Cardiac muscle cell (in vitro differentiated cells and primary cell): ENCODE data around the gene TPRG1L. TPM values are rescaled to one million over a fixed set of nuclear protein-coding genes. Genes with fewer than 3 reads are reported as not detected.

ENCODE experiments used
- DNase-seq, 2 donors: peaks; one replicate each; pipeline versions ENCODE4 v3.0.0 to v3.0.0-alpha.2; 2010 to 2017; ENCODE audit warnings: low read depth in 1 of 2, low spot score in 1 of 2
- H3K27ac ChIP-seq: fragments of 200-600 bp; sonication (generic); 2 replicates; pipeline ENCODE4 v1.5.1; 2016
- H3K27me3 ChIP-seq: fragments of 200-600 bp; sonication (generic); 2 replicates; pipeline ENCODE4 v1.6.0; 2016; ENCODE audit warnings: control low read depth
- H3K36me3 ChIP-seq: fragments of 200-600 bp; sonication (generic); 2 replicates; pipeline ENCODE4 v1.5.1; 2016; ENCODE audit warnings: control low read depth
- H3K4me1 ChIP-seq: fragments of 200-600 bp; sonication (generic); 2 replicates; pipeline ENCODE4 v1.8.1; 2017; ENCODE audit warnings: low read depth, mild to moderate bottlenecking, mixed run types
- H3K4me3 ChIP-seq: fragments of 200-600 bp; sonication (generic); 2 replicates; pipeline ENCODE4 v1.5.1; 2016; ENCODE audit warnings: mild to moderate bottlenecking
- H3K9me3 ChIP-seq: fragments of 200-600 bp; sonication (generic); 2 replicates; pipeline ENCODE4 v1.5.1; 2017; ENCODE audit warnings: low read depth, mild to moderate bottlenecking, control low read depth
- polyA plus RNA-seq: library from polyadenylated mRNA; unstranded; fragments of >200 nt; fragmentation: Nextera tagmentation; extraction: Ambion mirVana; gene quantifications from 2 replicates; pipeline ENCODE4 v1.2.1, GENCODE V29; 2016
- total RNA-seq: library from RNA; depleted of rRNA; stranded (reverse); fragments of >200 nt; gene quantifications from 2 replicates; pipeline ENCODE4 v1.2.3, GENCODE V29; 2016
- TF ChIP-seq, protein P1 (sequence below): IDR thresholded peaks from 2 replicates; pipeline ENCODE4 v1.5.1; 2012; ENCODE audit warnings: low read depth, mild to moderate bottlenecking, low read length

The TPRG1L gene
- total and polyA plus RNA-seq, 2 experiments from 2014 or later: 9.3 to 32.3 TPM

- DNase-seq: no peak
- TF ChIP-seq, protein P1, sequence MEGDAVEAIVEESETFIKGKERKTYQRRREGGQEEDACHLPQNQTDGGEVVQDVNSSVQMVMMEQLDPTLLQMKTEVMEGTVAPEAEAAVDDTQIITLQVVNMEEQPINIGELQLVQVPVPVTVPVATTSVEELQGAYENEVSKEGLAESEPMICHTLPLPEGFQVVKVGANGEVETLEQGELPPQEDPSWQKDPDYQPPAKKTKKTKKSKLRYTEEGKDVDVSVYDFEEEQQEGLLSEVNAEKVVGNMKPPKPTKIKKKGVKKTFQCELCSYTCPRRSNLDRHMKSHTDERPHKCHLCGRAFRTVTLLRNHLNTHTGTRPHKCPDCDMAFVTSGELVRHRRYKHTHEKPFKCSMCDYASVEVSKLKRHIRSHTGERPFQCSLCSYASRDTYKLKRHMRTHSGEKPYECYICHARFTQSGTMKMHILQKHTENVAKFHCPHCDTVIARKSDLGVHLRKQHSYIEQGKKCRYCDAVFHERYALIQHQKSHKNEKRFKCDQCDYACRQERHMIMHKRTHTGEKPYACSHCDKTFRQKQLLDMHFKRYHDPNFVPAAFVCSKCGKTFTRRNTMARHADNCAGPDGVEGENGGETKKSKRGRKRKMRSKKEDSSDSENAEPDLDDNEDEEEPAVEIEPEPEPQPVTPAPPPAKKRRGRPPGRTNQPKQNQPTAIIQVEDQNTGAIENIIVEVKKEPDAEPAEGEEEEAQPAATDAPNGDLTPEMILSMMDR: no peak
Observed at GRCh38 chr1:3604468-3604974, 20.3 kb upstream of the TPRG1L start.

DNA sequence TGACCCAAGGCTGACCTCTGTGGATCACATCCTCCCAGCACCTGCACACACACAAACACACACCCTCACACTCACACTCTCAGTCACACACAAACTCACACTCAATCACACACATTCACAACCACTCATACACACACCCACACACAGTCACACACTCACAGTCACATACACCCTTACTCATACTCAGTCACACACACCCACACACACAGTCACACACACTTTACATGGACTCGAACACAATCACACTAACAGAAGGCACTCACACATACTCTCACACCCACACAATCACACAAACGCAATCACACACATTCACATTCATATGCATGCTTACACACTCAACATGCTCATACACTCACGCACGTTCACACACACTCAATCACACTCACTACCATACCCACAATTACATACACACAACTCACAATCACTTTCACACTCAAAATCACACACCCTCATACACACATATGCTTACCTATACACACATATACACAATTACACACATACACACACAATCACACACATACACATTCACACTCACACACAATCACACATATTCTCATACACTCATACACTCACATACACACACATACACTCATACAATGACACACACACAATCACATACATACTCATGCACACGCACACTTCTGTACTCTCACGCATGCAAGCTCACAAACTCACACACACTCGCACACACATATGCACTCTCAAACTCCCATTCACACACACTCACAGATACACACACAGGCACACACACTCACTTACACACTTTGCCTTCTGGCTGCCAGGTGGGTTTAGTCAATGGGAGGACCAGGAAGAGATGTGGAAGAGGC is 19.6 kb upstream of the TPRG1L start:
- Histone ChIP-seq H3K4me3 (no peak overlapping the region), H3K27ac (no peak overlapping the region), H3K27me3 (no peaks in the 10 kb centered on the region), H3K36me3 (no peaks in the 10 kb centered on the region), H3K9me3 (no peaks in the 10 kb centered on the region), H3K4me1 (no peaks in the 10 kb centered on the region)
- DNase-seq: no peak
- TF ChIP-seq, protein P1: no peak

More at GRCh38 chr1:3604468-3604974, 20.3 kb upstream of the TPRG1L start:
- Histone ChIP-seq H3K4me3 (no peak overlapping the region), H3K27ac (no peak overlapping the region), H3K4me1 (no peaks in the 10 kb centered on the region), H3K9me3 (no peaks in the 10 kb centered on the region), H3K27me3 (no peaks in the 10 kb centered on the region), H3K36me3 (no peaks in the 10 kb centered on the region)

GRCh38 chr1:3606779-3607702 is 17.8 kb upstream of the TPRG1L start:
- Histone ChIP-seq H3K4me3 (no peak overlapping the region), H3K27me3 (no peaks in the 10 kb centered on the region), H3K4me1 (no peaks in the 10 kb centered on the region), H3K36me3 (no peaks in the 10 kb centered on the region), H3K27ac (no peak overlapping the region), H3K9me3 (no peaks in the 10 kb centered on the region)
- TF ChIP-seq, protein P1: no peak
- DNase-seq: no peak

GRCh38 chr1:3607703-3608065 is 17.1 kb upstream of the TPRG1L start:
- no peaks in the 10 kb centered on the region for H3K4me1 ChIP-seq
- H3K27me3 ChIP-seq: no peaks in the 10 kb centered on the region
- TF ChIP-seq, protein P1: no peak
- no peaks in the 10 kb centered on the region for H3K9me3 ChIP-seq
- H3K36me3 ChIP-seq: no peaks in the 10 kb centered on the region
- DNase-seq: no peak
- no peak overlapping the region for H3K27ac ChIP-seq
- no peak overlapping the region for H3K4me3 ChIP-seq

DNA sequence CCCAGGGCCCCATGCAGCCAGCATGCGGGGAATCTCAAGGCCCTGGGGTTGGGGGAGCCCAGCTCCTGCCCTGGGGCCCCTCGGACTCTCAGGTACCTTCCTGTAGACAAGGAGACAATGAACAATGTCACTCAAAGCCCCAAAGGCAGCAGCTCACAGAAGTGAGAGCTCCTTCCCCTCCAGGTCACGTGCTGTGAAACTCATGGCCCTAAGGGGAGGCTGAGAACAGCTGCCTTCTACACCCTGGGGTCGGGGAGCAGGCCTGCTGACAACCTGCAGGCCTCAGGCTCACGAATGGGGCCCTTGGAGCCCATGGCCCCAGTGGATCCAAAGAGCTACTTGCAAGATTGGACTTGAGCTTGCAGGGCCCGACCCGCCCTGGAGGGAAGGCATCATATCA is 16.7 kb upstream of the TPRG1L start:
- no peaks in the 10 kb centered on the region for H3K9me3 ChIP-seq
- H3K27me3 ChIP-seq: no peaks in the 10 kb centered on the region
- TF ChIP-seq, protein P1: no peak
- H3K27ac ChIP-seq: no peak overlapping the region
- DNase-seq: no peak
- H3K4me3 ChIP-seq: no peak overlapping the region
- H3K36me3 ChIP-seq: no peaks in the 10 kb centered on the region
- H3K4me1 ChIP-seq: peaks cover 3% of the 10 kb centered on the region
